HG02943 (cell line): Measurements from ENCODE around the gene KIF23.
"Not testable (repeated sequence)": the region's sequence is repeated elsewhere in the genome, so short reads cannot be mapped to it uniquely, and the experiment has no call there.

Experiments used
- ATAC-seq: cut with Tn5 transposase; IDR thresholded peaks from one replicate; pipeline ENCODE4 v1.9.1; 2021; ENCODE audit warnings: mild to moderate bottlenecking, low read depth, moderate library complexity; ENCODE audit not compliant: unreplicated experiment

Gene KIF23

DNA sequence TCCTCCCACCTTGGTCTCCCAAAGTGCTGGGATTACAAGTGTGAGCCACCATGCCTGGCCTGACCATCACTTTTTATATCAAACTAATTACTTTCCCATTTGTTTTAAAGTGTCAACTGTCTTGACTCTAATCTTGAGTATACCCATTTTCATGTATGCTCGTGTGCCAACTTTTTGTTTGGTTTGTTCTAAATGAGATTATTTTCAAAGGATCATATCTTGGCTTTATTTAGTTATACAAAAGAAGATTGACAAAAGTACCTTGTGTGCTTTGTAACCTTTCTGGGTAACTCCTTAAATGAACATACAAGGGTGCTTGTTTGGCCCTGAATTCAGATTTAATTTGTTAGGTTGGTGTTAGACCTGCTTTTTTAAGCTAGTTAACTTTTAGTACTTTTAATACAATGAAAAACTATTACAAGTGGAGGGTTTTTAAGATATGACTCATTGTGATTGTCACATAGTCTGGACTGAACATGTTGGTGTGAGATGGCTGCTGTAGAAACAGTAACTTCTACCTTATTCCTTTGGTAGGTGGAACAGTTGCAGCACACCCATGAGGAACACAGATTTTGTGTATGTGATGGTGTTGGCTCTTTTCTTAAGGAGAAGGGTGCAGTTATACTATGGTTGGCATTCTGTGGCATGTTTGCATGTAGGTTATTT, 10.7 kb downstream of the KIF23 start:
- no peak for ATAC-seq

GRCh38 chr15:69433831-69434230, 19.7 kb downstream of the KIF23 start:
- ATAC-seq = no peak

- no peak for ATAC-seq
These were observed 20.1 kb downstream of the KIF23 start for GRCh38 chr15:69434238-69434637.

DNA sequence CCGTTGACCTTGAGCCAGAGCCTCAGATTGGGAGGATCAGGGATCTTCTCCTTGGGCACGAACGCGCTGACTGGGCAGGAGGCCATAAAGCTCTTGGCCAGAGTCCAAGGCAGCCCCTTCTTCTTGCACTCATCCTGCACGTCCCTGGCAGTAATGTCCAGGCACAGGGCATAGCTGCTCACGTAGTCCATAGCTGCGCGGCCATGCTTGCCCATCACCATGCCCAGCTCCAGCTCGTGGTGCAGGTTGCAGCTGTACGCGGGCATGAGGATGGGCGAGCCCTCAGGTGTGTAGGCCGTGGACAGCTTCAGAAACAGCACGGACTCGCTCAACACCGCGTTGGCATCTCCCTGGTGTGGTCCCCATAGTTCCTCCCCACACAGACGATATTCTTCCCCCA, 20.5 kb downstream of the KIF23 start:
- no peak for ATAC-seq

- no peak for ATAC-seq
These were observed 21.8 kb downstream of the KIF23 start for GRCh38 chr15:69435985-69436384.

GRCh38 chr15:69436951-69437350, 22.8 kb downstream of the KIF23 start:
- no peak for ATAC-seq

GRCh38 chr15:69439623-69440022, 25.5 kb downstream of the KIF23 start:
- no peak for ATAC-seq

- ATAC-seq = no peak
These were observed 29.0 kb downstream of the KIF23 start for GRCh38 chr15:69443032-69443611.

GRCh38 chr15:69444686-69445085, 30.5 kb downstream of the KIF23 start:
- no peak for ATAC-seq

- no peak for ATAC-seq
These were observed 32.8 kb downstream of the KIF23 start for GRCh38 chr15:69446953-69447352.

GRCh38 chr15:69450221-69450620, 36.1 kb downstream of the KIF23 start:
- not testable (repeated sequence) for ATAC-seq

DNA sequence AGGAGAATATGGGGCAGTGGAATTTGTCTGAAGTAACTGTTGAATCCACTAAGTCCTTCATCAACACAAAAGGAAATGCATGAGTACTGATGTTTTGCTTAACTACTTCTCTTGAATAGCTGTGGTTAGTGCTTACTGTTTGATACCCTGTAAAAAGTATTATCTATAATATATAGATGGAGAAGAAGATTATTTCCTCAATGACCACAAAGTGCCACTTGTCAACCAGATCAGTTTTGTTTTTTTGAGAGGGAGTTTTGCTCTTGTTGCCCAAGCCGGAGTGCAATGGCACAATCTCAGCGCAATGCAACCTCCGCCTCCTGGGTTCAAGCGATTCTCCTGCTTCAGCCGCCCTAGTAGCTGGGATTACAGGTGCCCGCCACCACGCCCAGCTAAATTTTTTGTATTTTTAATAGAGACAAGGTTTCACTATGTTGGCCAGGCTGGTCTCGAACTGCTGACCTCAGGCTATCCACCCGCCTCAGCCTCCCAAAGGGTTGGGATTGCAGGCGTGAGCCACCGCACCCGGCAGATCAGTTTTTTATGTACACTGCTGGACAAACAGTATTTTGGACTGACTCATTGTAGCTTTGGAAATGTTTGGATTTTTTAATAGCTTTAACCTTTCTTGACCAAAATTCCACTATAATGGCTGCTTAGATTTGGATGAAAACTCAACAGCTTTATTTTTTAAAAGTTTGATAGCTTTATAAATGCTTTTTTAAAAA, 37.0 kb downstream of the KIF23 start:
- ATAC-seq = no peak

DNA sequence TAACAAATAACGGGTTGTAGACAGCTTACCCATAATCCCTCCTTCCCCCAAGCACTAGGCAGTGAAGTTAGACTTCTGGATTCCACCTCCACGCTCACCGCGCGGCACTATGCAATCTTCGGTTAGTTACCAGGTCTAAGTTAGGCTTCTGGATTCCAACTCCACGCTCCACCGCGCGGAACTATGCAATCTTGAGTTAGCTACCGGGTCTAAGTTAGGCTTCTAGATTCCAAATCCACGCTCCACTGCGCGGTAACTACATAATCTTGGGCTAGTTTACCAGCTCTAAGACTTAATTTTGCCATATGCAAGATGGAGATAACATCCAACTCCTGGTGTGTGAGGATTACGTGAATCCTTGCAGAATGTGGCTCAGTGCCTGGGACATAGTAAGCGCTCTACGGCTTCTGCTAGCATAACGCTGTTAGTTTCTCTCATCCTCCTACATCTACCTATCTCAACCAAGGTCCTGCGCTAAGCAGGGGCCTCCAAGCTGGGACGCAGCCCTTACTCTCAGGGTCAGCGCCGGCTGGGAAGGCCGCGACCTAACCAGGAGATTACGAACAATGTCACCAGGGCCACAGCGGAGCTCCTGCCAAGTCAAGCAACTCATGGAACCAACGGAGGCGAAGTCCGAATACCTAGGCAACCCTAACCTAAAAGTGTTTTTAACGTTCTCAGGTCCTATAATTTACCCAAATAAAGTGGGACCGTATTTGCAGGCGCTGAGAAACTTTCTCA, 38.0 kb downstream of the KIF23 start:
- ATAC-seq = peak; percentile 37

DNA sequence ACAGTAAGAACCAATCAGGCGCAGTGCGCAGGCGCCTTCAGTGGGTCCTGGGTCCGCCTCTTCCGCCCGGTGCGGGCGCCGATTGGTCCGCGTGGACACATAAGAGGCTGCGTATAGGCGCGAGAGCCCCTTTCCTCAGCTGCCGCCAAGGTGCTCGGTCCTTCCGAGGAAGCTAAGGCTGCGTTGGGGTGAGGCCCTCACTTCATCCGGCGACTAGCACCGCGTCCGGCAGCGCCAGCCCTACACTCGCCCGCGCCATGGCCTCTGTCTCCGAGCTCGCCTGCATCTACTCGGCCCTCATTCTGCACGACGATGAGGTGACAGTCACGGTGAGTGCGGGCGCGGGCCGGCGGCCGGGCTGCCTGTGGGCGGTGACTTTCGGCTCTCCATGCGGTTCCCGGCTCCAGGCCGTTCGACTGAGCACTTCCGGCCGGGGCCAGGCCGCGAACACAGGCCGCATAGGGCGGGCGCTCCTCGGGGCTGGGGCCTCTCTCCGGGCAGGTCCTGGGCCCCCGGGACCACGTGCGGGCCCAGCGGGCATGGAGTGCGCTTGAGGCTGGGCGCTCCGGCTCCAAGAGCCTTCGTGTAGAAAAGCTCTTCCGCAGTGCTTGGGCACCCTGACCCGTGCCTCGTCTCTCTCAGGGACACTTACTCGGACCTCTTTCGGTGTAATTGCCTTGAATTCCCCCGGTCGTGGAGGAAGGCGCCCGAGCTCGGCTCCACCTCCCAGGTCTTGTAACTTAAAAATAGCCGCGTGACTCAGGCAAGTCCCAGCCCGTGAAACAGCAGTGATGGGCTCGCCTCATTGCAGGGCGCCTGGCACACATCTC, 38.8 kb downstream of the KIF23 start, which contains the start of gene RPLP1:
Gene RPLP1, plus strand, starts transcription at position 127 of the 830 bp plus-strand sequence. Its CDS starts 131 bp downstream, at position 258.
- peak; percentile 84 for ATAC-seq

- no peak for ATAC-seq
These were observed 40.8 kb downstream of the KIF23 start for GRCh38 chr15:69454953-69455352.

- no peak for ATAC-seq
These were observed 42.3 kb downstream of the KIF23 start for GRCh38 chr15:69456208-69457166.

- ATAC-seq = no peak
These were observed 43.4 kb downstream of the KIF23 start for GRCh38 chr15:69457304-69458280.

DNA sequence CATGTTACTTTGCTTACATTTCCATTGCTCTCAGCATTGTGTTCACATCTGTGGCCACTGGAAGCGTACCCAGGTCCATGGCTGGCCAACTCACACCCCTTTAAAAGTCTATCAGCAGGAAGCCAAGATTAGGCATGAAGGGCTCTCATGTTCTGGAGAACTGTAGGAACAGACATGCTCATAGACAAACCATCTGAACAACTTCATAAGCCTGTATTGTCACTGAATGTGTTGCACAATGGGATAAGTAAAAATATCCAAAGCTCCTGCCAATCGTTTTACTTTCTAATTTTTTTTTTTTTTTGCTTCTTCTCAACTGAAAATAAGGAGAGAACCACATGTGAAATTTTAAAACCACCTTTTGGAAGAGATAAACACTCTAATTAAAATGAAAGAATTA, 44.9 kb downstream of the KIF23 start:
- ATAC-seq = no peak
